Naive B cell (primary cell): ENCODE results near the gene MDM1. TPM values are rescaled to one million over a fixed set of nuclear protein-coding genes. Genes with fewer than 3 reads are reported as not detected.

ENCODE experiments used
- ATAC-seq, 2 donors: fragments of 150-1000 bp; cut with Tn5 transposase; 2 replicates each; pipeline ENCODE4 v1.10.0; 2021; ENCODE audit warnings: low read depth in 2 of 2, mild to moderate bottlenecking in 2 of 2, moderate library complexity in 2 of 2
- DNase-seq: peaks from one replicate; pipeline ENCODE4 v3.0.0; 2022
- H3K27ac Mint-ChIP-seq, 6 donors: one replicate each; pipeline ENCODE4 v1.8.0; 2020 to 2022; ENCODE audit warnings: mild to moderate bottlenecking in 6 of 6, mixed read lengths in 6 of 6, moderate library complexity in 5 of 6, inconsistent platforms in 2 of 6
- H3K27me3 Mint-ChIP-seq, 3 donors: one replicate each; pipeline ENCODE4 v1.8.0; 2021 to 2022; ENCODE audit warnings: mixed read lengths in 3 of 3, mild to moderate bottlenecking in 1 of 3
- H3K36me3 Mint-ChIP-seq, 2 donors: one replicate each; pipeline ENCODE4 v1.8.0; 2020 to 2022; ENCODE audit warnings: mixed read lengths in 2 of 2, inconsistent platforms in 1 of 2, mild to moderate bottlenecking in 1 of 2
- H3K4me1 Mint-ChIP-seq, 3 donors: one replicate each; pipeline ENCODE4 v1.8.0; 2020 to 2022; ENCODE audit warnings: mixed read lengths in 3 of 3, inconsistent platforms in 1 of 3, mild to moderate bottlenecking in 1 of 3, moderate library complexity in 1 of 3
- H3K4me3 Mint-ChIP-seq, 8 donors: one replicate each; pipeline ENCODE4 v1.8.0; 2020 to 2022; ENCODE audit warnings: mild to moderate bottlenecking in 8 of 8, mixed read lengths in 8 of 8, moderate library complexity in 8 of 8, inconsistent platforms in 2 of 8
- H3K9me3 Mint-ChIP-seq, 7 donors: one replicate each; pipeline ENCODE4 v1.8.0; 2020 to 2022; ENCODE audit warnings: mixed read lengths in 7 of 7, mild to moderate bottlenecking in 5 of 7, inconsistent platforms in 2 of 7, moderate library complexity in 1 of 7
- polyA plus RNA-seq, 6 donors: library from polyadenylated mRNA; unstranded; fragments of 300-500 nt; fragmentation: Illumina TruSeq; gene quantifications; one replicate each; pipeline ENCODE4 v1.2.3, GENCODE V29; 2021; ENCODE audit warnings: low read depth in 6 of 6

MDM1 gene
- polyA plus RNA-seq, 6 donors from 2014 or later, result 15.2 to 22.3 (median 21.5) TPM

DNA sequence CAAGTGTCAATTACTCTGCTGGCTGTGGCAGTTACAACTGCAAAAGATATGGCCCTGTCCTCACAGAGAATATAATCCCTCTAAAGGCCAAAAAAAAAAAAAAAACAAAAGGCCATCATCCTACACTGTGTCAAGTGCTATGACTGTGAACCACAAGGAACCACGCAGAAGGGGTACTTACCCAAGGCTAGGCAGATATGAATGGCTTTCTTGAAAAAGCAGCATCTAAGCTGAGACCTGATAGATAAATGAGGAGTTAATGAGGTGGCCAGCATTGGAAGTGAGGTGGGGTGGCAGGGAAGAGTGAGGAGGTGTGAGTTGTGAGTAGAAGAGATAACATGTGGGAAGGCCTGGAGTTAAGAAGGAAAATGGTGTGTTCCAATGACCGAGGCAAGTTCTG, 62.4 kb downstream of the MDM1 start:
- Mint-ChIP-seq H3K27ac (no peak overlapping the region), H3K27me3 (peaks cover 0 to 3% (median 0%) of the 10 kb centered on the region in 3 donors), H3K36me3 (no peaks in the 10 kb centered on the region), H3K9me3 (no peaks in the 10 kb centered on the region), H3K4me3 (no peak overlapping the region), H3K4me1 (no peaks in the 10 kb centered on the region)
- no peak for DNase-seq
- ATAC-seq, result no peak

DNA sequence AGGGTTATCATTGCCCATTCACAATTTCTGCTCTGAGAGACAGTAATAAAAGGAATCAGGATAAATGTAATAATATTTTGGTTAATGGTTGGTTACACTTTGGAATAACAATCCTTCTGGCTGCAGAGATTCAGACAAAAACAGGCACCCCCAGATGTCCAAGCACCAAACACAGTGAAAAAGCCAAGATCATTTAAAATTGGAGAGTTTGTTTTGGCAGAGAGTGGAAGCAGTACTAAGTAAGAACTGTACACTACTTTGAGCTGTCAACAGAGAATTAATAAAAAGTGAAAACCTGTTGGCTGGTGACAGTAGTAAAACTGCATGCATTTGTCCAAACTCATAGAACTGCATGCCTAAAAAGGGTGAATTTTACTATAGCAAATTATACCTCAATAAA, 63.2 kb downstream of the MDM1 start:
- DNase-seq, result no peak
- no peak overlapping the region for H3K27ac Mint-ChIP-seq

DNA sequence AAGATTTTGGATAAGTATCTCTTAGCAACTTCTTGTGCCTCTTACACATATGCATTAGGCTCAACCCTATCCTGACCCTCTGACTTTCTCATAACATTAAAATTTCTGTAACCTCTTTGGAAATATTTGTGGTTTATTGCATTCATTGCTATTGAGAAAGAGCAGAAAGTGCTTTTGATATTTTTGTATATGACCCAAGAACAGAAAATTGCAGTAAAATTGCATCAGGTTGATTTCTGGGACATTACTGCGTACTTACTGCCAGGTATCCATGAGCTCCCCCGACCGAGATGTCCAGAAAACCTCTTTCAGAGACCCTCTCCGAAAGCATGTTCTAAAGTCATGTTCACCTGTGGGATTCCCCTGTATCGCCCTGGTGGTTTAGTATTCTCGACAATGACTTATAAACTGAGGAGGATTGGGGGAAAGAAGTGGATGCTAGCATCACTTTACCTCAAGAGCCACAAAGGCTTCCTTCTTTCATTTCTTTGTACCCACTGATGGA, 64.2 kb downstream of the MDM1 start:
- Mint-ChIP-seq H3K27ac (no peak overlapping the region), H3K9me3 (no peaks in the 10 kb centered on the region), H3K4me1 (no peaks in the 10 kb centered on the region), H3K36me3 (no peaks in the 10 kb centered on the region), H3K4me3 (no peak overlapping the region), H3K27me3 (peaks cover 0 to 6% (median 0%) of the 10 kb centered on the region in 3 donors)
- ATAC-seq (no peak), DNase-seq (no peak)

More for the DNA sequence above, 63.2 kb downstream of the MDM1 start:
- H3K9me3 Mint-ChIP-seq, result no peaks in the 10 kb centered on the region
- no peaks in the 10 kb centered on the region for H3K4me1 Mint-ChIP-seq
- no peaks in the 10 kb centered on the region for H3K36me3 Mint-ChIP-seq
- H3K27me3 Mint-ChIP-seq, result peaks cover 0 to 6% (median 0%) of the 10 kb centered on the region in 3 donors
- no peak for ATAC-seq
- no peak overlapping the region for H3K4me3 Mint-ChIP-seq

DNA sequence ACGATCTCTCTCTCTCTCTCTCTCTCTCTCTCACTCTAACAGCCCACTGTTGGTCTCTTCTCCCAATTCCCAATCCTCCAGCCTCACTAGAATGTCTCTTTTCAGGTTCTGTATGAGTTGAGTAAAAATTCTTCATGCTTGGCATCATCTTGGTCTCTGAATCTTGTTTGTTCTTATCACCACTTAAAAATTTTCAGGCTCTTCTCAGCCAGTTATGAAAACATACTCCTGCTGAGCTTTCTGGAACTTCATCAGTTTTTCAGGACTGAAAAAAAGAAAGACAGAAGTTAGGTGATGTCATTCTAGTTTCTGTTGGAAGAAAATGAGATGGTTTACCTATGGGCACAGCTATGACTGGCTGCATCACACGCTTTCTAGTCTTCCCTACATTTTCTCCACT, 67.3 kb downstream of the MDM1 start:
- H3K4me1 Mint-ChIP-seq, result no peaks in the 10 kb centered on the region
- H3K36me3 Mint-ChIP-seq, result no peaks in the 10 kb centered on the region
- H3K9me3 Mint-ChIP-seq, result no peaks in the 10 kb centered on the region
- no peak for ATAC-seq
- H3K4me3 Mint-ChIP-seq, result no peak overlapping the region
- no peak for DNase-seq
- no peak overlapping the region for H3K27ac Mint-ChIP-seq
- H3K27me3 Mint-ChIP-seq, result peaks cover 0 to 6% (median 0%) of the 10 kb centered on the region in 3 donors

DNA sequence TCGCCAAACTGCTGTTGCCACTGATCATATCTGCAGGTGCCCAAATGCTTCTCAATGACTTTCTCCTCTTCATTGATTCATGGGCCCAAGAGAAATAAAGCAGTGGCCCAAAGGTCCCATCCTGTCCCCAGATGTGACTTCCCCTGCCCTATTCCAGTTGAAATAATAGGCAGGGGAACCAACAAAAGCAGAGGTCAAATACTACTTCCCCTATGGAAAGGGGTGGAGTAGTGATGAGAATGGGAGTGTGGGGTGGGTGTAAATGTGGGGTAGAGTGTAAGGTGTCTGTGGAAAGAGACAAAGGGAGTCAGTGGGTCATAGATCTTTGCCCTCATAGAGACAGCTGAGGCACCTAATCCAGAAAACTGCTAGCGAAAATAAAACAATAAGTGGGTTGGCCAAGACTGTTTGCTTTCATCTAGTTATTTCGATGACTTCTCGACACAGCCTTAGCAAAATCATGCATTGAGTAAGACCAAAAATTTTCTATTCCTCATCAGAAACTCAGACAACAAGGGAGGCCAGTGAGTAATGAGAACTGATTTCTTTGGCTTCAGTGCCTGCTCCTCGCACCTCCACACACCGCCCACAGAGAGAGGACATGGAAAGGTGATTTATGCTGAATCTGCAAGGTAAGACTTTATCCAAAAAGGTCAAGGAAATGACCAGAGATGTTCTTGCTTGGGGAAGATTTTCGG, 67.9 kb downstream of the MDM1 start:
- ATAC-seq (no peak), DNase-seq (no peak)
- Mint-ChIP-seq H3K4me1 (no peaks in the 10 kb centered on the region), H3K27me3 (peaks cover 0 to 6% (median 0%) of the 10 kb centered on the region in 3 donors), H3K9me3 (no peaks in the 10 kb centered on the region), H3K4me3 (no peak overlapping the region), H3K36me3 (no peaks in the 10 kb centered on the region), H3K27ac (no peak overlapping the region)

DNA sequence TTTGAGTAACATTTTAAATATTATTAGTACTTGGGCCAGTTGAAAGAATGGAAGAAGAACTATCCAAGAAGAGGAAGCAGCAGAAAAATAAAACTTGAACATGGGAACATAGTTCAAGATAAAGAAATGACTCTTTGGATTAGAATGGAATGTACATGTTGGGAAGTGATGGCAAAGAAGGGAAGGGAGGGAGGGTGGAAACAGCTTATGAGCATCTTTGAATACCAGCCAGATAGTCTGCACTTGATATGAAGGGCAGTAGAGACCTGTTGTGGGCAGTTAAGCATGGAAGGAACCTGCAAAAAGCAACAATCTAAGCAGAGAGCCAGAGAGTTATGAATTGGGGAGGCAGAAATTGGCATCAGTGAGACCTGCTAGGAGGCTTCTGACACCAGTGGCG, 68.8 kb downstream of the MDM1 start:
- no peak overlapping the region for H3K4me3 Mint-ChIP-seq
- H3K4me1 Mint-ChIP-seq, result no peaks in the 10 kb centered on the region
- H3K36me3 Mint-ChIP-seq, result no peaks in the 10 kb centered on the region
- DNase-seq (no peak), ATAC-seq (no peak)
- H3K27ac Mint-ChIP-seq, result no peak overlapping the region
- H3K27me3 Mint-ChIP-seq, result peaks cover 0 to 6% (median 0%) of the 10 kb centered on the region in 3 donors
- no peaks in the 10 kb centered on the region for H3K9me3 Mint-ChIP-seq

DNA sequence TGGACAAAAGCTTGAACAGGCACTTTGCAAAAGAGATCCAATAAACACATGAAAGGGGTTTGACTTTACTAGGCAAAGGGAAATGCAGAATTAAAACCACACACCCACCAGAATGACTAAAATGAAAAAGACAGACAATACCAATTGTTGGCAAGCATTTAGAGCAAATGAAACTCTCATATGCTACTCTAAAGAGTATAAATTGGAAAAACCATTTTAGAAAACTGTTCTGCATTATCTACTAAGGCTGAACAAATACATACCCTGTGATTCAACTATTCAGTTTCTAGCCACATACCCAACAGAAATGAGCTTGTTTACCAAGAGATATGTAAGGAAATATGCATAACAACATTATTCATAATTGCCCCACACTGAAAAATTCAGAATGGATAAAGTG, 70.3 kb downstream of the MDM1 start:
- DNase-seq, result no peak
- ATAC-seq, result no peak
- Mint-ChIP-seq H3K4me3 (no peak overlapping the region), H3K4me1 (no peaks in the 10 kb centered on the region), H3K36me3 (no peaks in the 10 kb centered on the region), H3K27ac (peak overlapping the region in 1 of 6 donors; percentile 7), H3K27me3 (peaks cover 0 to 9% (median 6%) of the 10 kb centered on the region in 3 donors), H3K9me3 (no peaks in the 10 kb centered on the region)

DNA sequence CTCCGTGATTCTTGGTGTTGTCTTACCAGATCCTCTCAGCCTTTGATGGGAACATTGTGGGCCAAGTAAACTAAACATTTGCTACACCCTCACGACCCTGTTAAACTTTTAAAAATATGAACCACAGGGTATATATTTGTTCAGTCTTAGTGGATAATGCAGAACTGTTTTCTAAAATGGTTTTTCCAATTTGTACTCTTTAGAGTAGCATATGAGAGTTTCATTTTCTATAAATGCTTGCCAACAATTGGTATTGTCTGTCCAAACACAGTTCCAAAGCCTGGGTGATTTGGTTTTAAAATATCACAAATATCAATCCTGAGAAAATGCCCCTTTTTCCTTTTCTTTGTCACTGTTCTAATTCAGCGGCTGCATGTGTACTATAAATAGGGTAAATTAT, 72.0 kb downstream of the MDM1 start:
- peaks cover 0 to 9% (median 6%) of the 10 kb centered on the region in 3 donors for H3K27me3 Mint-ChIP-seq
- no peaks in the 10 kb centered on the region for H3K9me3 Mint-ChIP-seq
- no peak overlapping the region for H3K27ac Mint-ChIP-seq
- no peaks in the 10 kb centered on the region for H3K4me1 Mint-ChIP-seq
- no peak for ATAC-seq
- H3K36me3 Mint-ChIP-seq, result no peaks in the 10 kb centered on the region
- no peak for DNase-seq
- no peak overlapping the region for H3K4me3 Mint-ChIP-seq

DNA sequence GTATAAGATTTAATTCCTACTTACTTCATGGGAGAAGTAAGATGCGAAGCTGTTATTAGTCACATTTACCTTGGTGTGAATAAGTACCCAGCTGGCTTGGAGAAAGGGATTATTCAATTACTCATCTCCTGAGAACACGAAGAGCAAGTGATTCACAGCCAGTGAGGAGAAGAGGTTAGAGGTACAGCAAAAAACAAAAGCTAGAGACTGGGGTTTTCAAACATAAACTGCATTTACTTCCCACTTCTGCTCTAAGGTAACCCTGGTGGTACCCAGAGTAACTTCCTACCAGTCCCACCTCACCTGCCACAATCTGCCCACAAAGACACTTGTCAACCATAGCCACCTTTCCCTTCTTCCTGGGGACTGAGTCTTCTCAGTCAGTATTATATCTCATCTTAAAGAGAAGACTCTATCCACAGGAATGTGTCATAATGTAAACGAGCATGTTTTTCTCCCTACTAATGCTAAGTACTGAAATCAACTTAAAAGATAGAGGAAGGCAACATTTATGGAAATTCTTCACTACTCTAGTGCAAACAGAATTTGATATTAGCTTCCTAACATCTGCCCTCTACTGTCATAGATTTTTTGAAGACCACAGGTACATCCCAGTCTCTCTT, 72.7 kb downstream of the MDM1 start:
- H3K4me3 Mint-ChIP-seq, result no peak overlapping the region
- no peaks in the 10 kb centered on the region for H3K36me3 Mint-ChIP-seq
- peaks cover 0 to 15% (median 0%) of the 10 kb centered on the region in 3 donors for H3K27me3 Mint-ChIP-seq
- no peak for ATAC-seq
- no peaks in the 10 kb centered on the region for H3K4me1 Mint-ChIP-seq
- no peak for DNase-seq
- no peak overlapping the region for H3K27ac Mint-ChIP-seq
- H3K9me3 Mint-ChIP-seq, result no peaks in the 10 kb centered on the region

DNA sequence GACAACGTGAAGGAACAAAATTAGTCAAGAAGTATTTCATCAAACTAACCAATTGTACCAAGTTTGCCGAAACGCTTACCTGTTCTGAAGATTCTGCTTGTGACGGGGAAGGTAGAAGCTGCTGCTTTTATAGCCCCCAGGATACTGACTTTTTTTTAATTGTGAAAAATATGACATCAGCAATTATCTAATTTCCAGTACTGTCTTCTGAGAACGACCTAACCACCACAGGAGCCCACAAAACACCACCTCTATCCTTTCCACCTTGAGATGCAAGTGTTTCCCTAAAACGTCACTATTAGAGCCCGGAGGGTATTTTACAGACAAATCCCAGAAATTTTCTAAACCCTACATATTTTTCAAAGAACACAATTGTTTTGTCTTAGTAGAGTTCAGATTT, 78.7 kb downstream of the MDM1 start, which contains the start of gene IL22:
Gene IL22, minus strand, starts transcription at position 101 of the 400 bp plus-strand sequence. CDS start 156 bp downstream, outside the sequence.
- Mint-ChIP-seq H3K4me3 (peak within 1 kb of the TSS in 1 of 8 donors; percentile 7), H3K9me3 (no peaks in the 10 kb centered on the region), H3K36me3 (no peaks in the 10 kb centered on the region), H3K27me3 (peaks cover 7 to 33% (median 22%) of the 10 kb centered on the region in 3 donors), H3K27ac (peak within 1 kb of the TSS in 1 of 6 donors; percentile 58), H3K4me1 (no peaks in the 10 kb centered on the region)
- no peak for DNase-seq
- no peak for ATAC-seq

DNA sequence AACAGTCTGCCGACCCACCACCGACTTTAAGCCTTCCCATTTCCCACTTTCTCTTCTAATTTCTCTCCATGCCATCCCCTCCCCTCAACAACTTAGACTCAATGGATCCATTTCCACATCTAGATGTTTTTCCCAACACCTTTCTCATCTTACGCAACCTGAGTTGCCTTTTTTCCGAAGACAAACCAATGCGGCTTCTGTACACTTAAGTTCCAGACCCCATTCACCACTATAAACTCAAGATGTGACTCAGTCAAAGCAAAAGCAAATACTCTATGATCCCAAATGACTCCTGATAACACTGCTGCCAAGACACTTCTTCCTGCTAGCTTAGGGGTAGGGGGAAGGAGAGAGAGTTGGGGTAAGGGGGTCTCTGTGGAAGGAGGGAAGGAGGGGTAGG, 80.1 kb downstream of the MDM1 start:
- Mint-ChIP-seq H3K27ac (peak overlapping the region in 1 of 6 donors; percentile 3), H3K4me3 (no peak overlapping the region), H3K9me3 (no peaks in the 10 kb centered on the region), H3K36me3 (no peaks in the 10 kb centered on the region), H3K4me1 (no peaks in the 10 kb centered on the region), H3K27me3 (peaks cover 7 to 24% (median 22%) of the 10 kb centered on the region in 3 donors)
- DNase-seq, result no peak
- no peak for ATAC-seq

DNA sequence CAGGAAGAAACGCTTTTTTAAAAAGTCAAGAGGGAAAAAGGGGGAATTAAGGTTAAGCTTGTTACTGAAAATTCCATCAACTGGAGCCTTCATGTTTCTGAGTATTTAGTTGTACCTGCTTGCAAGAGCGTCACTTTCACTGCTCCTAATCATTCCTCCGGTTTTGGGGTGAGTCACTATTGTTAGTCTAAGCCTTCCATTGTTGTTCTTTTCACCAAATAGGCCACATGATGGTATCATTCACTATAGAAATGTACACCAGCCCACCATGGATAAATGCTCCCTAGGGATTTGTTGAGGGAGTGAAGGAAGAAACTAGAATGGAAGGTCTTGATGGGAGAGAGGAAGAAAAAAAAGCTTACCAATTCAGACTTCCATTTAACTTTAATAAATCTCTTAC, 81.7 kb downstream of the MDM1 start:
- DNase-seq, result no peak
- H3K27me3 Mint-ChIP-seq, result peaks cover 7 to 28% (median 22%) of the 10 kb centered on the region in 3 donors
- no peaks in the 10 kb centered on the region for H3K36me3 Mint-ChIP-seq
- H3K27ac Mint-ChIP-seq, result no peak overlapping the region
- H3K9me3 Mint-ChIP-seq, result no peaks in the 10 kb centered on the region
- no peak overlapping the region for H3K4me3 Mint-ChIP-seq
- H3K4me1 Mint-ChIP-seq, result no peaks in the 10 kb centered on the region
- no peak for ATAC-seq

DNA sequence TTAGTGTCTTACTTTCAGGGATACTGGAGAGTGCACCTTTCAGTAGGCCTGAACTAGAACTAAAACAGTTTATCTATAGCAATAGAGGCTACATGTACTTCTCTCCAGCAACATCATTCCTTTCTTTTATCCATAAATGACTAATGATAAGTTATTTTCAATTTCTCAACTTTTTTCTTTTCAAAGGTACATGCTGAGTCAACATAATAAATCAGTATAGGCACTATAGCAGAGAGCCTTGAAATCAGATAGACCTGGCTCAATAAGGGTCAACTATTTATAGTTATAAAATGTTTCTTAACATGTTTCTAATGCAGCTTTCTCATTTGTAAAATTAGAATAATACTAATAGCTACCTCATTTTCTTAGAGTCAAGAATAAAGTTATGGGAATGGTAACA, 84.4 kb downstream of the MDM1 start:
- H3K27ac Mint-ChIP-seq, result peak overlapping the region in 1 of 6 donors; percentile 3
- no peaks in the 10 kb centered on the region for H3K36me3 Mint-ChIP-seq
- H3K4me1 Mint-ChIP-seq, result no peaks in the 10 kb centered on the region
- ATAC-seq, result no peak
- H3K4me3 Mint-ChIP-seq, result no peak overlapping the region
- DNase-seq, result no peak
- peaks cover 5 to 16% (median 13%) of the 10 kb centered on the region in 3 donors for H3K27me3 Mint-ChIP-seq
- H3K9me3 Mint-ChIP-seq, result no peaks in the 10 kb centered on the region

DNA sequence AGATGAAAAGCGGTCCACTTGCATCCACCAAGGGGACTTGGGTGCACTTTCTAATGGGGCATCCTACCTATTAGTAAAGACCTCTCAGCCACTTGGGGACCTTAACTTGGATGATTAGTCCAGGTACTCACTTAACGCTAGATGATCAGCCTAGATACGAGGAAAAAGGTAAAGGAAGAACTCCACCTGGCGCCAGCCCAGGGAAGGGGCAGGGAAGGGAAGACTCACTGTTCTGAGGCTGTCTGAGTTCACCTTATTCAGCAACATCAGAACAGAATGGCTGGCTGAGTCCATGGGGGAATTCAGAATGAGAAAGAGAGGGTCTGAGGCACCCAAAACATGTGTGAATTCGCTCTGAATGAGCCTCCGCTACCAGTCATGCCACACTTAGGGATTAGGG, 85.8 kb downstream of the MDM1 start:
- Mint-ChIP-seq H3K27me3 (peaks cover 0 to 5% (median 0%) of the 10 kb centered on the region in 3 donors), H3K36me3 (no peaks in the 10 kb centered on the region), H3K4me3 (no peak overlapping the region), H3K27ac (no peak overlapping the region), H3K4me1 (peaks cover under 1 to 3% (median under 1%) of the 10 kb centered on the region in 3 donors), H3K9me3 (no peaks in the 10 kb centered on the region)
- DNase-seq (no peak), ATAC-seq (no peak)
